Measurements from ENCODE around the gene FSTL1.

Gene FSTL1

GRCh38 chr3:120355486-120355885 lies 95.3 kb downstream of the FSTL1 start:
- no peak for DNase-seq

- DNase-seq = no peak
Measured at GRCh38 chr3:120353463-120353862, 97.3 kb downstream of the FSTL1 start.

GRCh38 chr3:120352017-120352416 lies 98.8 kb downstream of the FSTL1 start:
- DNase-seq = no peak

- peak in 11 of 56 donors; percentile 0 to 46 (median 7) for DNase-seq
Measured at GRCh38 chr3:120350401-120350941, 100.3 kb downstream of the FSTL1 start.

- DNase-seq = no peak
Measured at GRCh38 chr3:120349855-120350125, 101.0 kb downstream of the FSTL1 start.

- peak in 54 of 56 donors; percentile 29 to 98 (median 80) for DNase-seq
Measured at GRCh38 chr3:120348991-120349854, 101.6 kb downstream of the FSTL1 start, which contains the start of gene LRRC58. TSS of gene LRRC58 (minus strand) at chr3:120349354. CDS start at chr3:120349243, 111 bp downstream.

- peak in 7 of 56 donors; percentile 21 to 62 (median 37) for DNase-seq
Measured at GRCh38 chr3:120348065-120348990, 102.5 kb downstream of the FSTL1 start.

- DNase-seq = no peak
Measured at GRCh38 chr3:120344349-120344748, 106.4 kb downstream of the FSTL1 start.

All from amygdala (tissue), 56 donors.